ENCODE data around the gene MTMR3. TPM values are rescaled to one million over a fixed set of nuclear protein-coding genes. Genes with fewer than 3 reads are reported as not detected.

MTMR3 gene
- total RNA-seq, 1 experiment from 2014 or later: 27.0 TPM

- TF ChIP-seq EZH2 (IDR thresholded peaks at IDR 0.05) (no peak), FOSL1 (IDR thresholded peaks at IDR 0.05; ENCODE audit: low read depth) (no peak), JUND (IDR thresholded peaks at IDR 0.05) (no peak), ELF1 (IDR thresholded peaks at IDR 0.05; ENCODE audit: borderline replicate concordance, low read depth) (no peak), EGR1 (IDR thresholded peaks at IDR 0.05; ENCODE audit: low read depth) (no peak), REST (IDR thresholded peaks at IDR 0.05; ENCODE audit: low read depth) (no peak)
Measured at GRCh38 chr22:29854432-29854831, 28.5 kb upstream of the MTMR3 start (continued).

DNA sequence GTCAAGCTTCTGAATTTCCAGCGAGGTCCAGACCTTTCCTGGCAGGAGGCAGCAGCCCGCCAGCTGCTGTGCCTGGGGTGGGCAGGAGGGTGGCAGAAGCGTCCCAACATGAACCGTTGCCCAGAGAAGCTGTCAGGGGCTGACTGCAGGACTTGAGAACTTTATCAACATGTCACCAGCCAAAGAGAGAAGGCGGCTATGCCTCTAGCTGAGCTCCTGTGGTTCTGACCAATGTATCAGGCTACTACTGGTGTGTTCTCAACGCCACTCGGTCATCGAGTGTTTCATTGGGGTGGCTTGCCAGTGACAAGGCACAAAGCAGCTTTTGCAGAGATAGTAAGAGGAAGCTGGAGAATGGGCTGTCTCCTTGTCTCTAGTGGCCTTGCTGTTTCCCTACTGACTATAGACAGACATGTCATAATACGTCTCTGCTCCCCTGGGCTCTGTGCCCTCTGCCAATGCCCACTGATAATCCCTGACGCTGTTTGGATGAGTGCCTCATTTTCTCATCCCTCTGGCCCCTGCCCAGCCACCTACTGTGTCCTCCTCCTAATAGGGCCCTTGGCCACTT, 27.3 kb upstream of the MTMR3 start:
- Histone ChIP-seq H3K9me2 (ENCODE audit: insufficient read depth) (no peaks in the 10 kb centered on the region), H4K20me1 (ENCODE audit: insufficient read depth) (no peaks in the 10 kb centered on the region), H3K4me2 (ENCODE audit: low read length) (no peak overlapping the region), H3K9ac (ENCODE audit: low read length) (no peak overlapping the region), H3K4me1 (ENCODE audit: control insufficient read depth in 1 of 2, insufficient read depth in 2 of 2, low read length in 2 of 2) (no peaks in the 10 kb centered on the region), H3K79me2 (ENCODE audit: insufficient read depth, low read length) (no peaks in the 10 kb centered on the region), H2AFZ (ENCODE audit: low read depth, low read length, poor library complexity, severe bottlenecking) (no peak overlapping the region), H3K9me3 (ENCODE audit: control insufficient read depth in 1 of 2, insufficient read depth in 1 of 2, low read depth in 1 of 2, low read length in 2 of 2) (no peaks in the 10 kb centered on the region), H3K27me3 (ENCODE audit: insufficient read depth, low read length) (no peaks in the 10 kb centered on the region), H3K4me3 (replicated peaks in 1 of 2; ENCODE audit: low read depth in 1 of 2, low read length in 2 of 2) (no peak overlapping the region), H3K27ac (ENCODE audit: low read depth, low read length) (no peak overlapping the region), H3K36me3 (ENCODE audit: control insufficient read depth in 1 of 2, insufficient read depth in 2 of 2, low read length in 2 of 2) (no peaks in the 10 kb centered on the region)
- TF ChIP-seq, protein P1, sequence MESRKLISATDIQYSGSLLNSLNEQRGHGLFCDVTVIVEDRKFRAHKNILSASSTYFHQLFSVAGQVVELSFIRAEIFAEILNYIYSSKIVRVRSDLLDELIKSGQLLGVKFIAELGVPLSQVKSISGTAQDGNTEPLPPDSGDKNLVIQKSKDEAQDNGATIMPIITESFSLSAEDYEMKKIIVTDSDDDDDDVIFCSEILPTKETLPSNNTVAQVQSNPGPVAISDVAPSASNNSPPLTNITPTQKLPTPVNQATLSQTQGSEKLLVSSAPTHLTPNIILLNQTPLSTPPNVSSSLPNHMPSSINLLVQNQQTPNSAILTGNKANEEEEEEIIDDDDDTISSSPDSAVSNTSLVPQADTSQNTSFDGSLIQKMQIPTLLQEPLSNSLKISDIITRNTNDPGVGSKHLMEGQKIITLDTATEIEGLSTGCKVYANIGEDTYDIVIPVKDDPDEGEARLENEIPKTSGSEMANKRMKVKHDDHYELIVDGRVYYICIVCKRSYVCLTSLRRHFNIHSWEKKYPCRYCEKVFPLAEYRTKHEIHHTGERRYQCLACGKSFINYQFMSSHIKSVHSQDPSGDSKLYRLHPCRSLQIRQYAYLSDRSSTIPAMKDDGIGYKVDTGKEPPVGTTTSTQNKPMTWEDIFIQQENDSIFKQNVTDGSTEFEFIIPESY (IDR thresholded peaks at IDR 0.05; ENCODE audit: extremely low read depth, insufficient replicate concordance, low read length): no peak
- no peak for TF ChIP-seq ZNF274 (IDR thresholded peaks at IDR 0.05; ENCODE audit: low read depth, low read length)
- TF ChIP-seq EZH2phosphoT487 (IDR thresholded peaks at IDR 0.05; ENCODE audit: borderline replicate concordance): no peak
- TF ChIP-seq, protein P2, sequence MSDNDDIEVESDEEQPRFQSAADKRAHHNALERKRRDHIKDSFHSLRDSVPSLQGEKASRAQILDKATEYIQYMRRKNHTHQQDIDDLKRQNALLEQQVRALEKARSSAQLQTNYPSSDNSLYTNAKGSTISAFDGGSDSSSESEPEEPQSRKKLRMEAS (IDR thresholded peaks at IDR 0.05): no peak
- TF ChIP-seq SRF (IDR thresholded peaks at IDR 0.05; ENCODE audit: low read depth): no peak
- no peak for TF ChIP-seq SIN3A (IDR thresholded peaks at IDR 0.05; ENCODE audit: low read depth)
- no peak for TF ChIP-seq JUND (IDR thresholded peaks at IDR 0.05)
- TF ChIP-seq EGR1 (IDR thresholded peaks at IDR 0.05; ENCODE audit: low read depth): no peak
- no peak for TF ChIP-seq POLR2A (IDR thresholded peaks at IDR 0.05; ENCODE audit: borderline replicate concordance, extremely low read depth, insufficient read depth, insufficient read length)
- TF ChIP-seq RAD21 (IDR thresholded peaks at IDR 0.05; ENCODE audit: low read depth): no peak
- RAD21 ChIA-PET (ENCODE audit: low non-redundant PET in 1 of 2, low total read pairs in 2 of 2, uncharacterized antibody in 2 of 2, unreplicated experiment in 2 of 2): no interaction called here
- POLR2A ChIA-PET: interaction anchor here (0.6 to 1.1 kb wide), 2 partner anchors 10 to 18 kb away, joined by 3 read pairs; partner anchors contain the start of gene ASCC2
- no peak for ATAC-seq
- intact Hi-C loops (cut with micrococcal nuclease): no loop called here
- BruUV-seq (replicated peaks): no TSS peak
- DNase-seq (ENCODE audit: low read depth, low spot score): no peak
- CTCF ChIA-PET: no interaction called here

All from HCT116 (cell line).